ENCODE data around the gene CNN3.

- TF ChIP-seq CTCF (IDR thresholded peaks at IDR 0.05; ENCODE audit: extremely low read depth in 1 of 2, insufficient read depth in 1 of 2, low read depth in 1 of 2, low read length in 2 of 2), result no peak
- TF ChIP-seq JUN (IDR thresholded peaks at IDR 0.05; ENCODE audit: borderline replicate concordance, insufficient read depth, insufficient read length, low read depth), result no peak
- TF ChIP-seq POLR2A (IDR thresholded peaks at IDR 0.05; ENCODE audit: low read depth, low read length), result no peak
- TF ChIP-seq POLR2AphosphoS5 (IDR thresholded peaks at IDR 0.05; ENCODE audit: insufficient read depth, low read depth, low read length), result no peak
- no peak for TF ChIP-seq MAX (IDR thresholded peaks at IDR 0.05; ENCODE audit: insufficient read depth, insufficient read length)
Measured at GRCh38 chr1:94912263-94913184, 14.4 kb downstream of the CNN3 start.

All from endothelial cell of umbilical vein (primary cell).